Ovary (tissue), 10 donors: Measurements from ENCODE around the gene BHLHA15. TPM values are rescaled to one million over a fixed set of nuclear protein-coding genes. Genes with fewer than 3 reads are reported as not detected.

Experiments used
- DNase-seq, 5 donors: peaks; one replicate each; pipeline ENCODE4 v3.0.0-alpha.2; 2019 to 2020
- H3K27ac ChIP-seq, 2 donors: fragments of 200-600 bp; one replicate each; pipeline versions ENCODE4 v1.5.1 to v1.8.0; 2019 to 2022
- H3K27me3 ChIP-seq: fragments of 200-600 bp; one replicate; pipeline ENCODE4 v1.8.0; 2022
- H3K36me3 ChIP-seq: fragments of 200-600 bp; sonication (generic); one replicate; pipeline ENCODE4 v1.5.1; 2019
- H3K4me1 ChIP-seq: one replicate; pipeline ENCODE4 v1.8.1; 2013; ENCODE audit warnings: mild to moderate bottlenecking, moderate library complexity; ENCODE audit not compliant: insufficient read depth
- H3K4me3 ChIP-seq: fragments of 200-600 bp; sonication (generic); one replicate; pipeline ENCODE4 v1.5.1; 2017
- H3K9me3 ChIP-seq, 2 donors: fragments of 200-600 bp in 1 of 2; sonication (generic) in 1 of 2; one replicate each; pipeline versions ENCODE4 v1.5.1 to v1.8.1; 2013 to 2019; ENCODE audit warnings: mild to moderate bottlenecking in 1 of 2, moderate library complexity in 1 of 2
- EP300 ChIP-seq: sonication (generic); formaldehyde crosslinking; IDR thresholded peaks from one replicate; pipeline ENCODE4 v1.6.1; 2017; ENCODE audit warnings: antibody characterized with exemption
- POLR2A ChIP-seq: fragments of 450-650 bp; IDR thresholded peaks from one replicate; pipeline ENCODE4 v1.6.1; 2017; ENCODE audit warnings: antibody characterized with exemption, mild to moderate bottlenecking, moderate library complexity
- WGBS, 3 donors: extraction: QIAGEN DNeasy Blood & Tissue Kit in 1 of 3; methylation state at CpG; one replicate each; pipeline versions ENCODE4 v1.1.5 to v1.1.7; 2013 to 2017; 5-methylcytosine and 5-hydroxymethylcytosine counted together
- intact Hi-C, 4 donors: fragments of 100-400 bp; cut with DNase I; formaldehyde crosslinking; loops; one replicate each; pipeline versions ENCODE4 v1.11.0 to v1.15.1; 2022 to 2023
- long read RNA-seq, 3 donors: library from polyadenylated mRNA in 2 of 3; unstranded in 2 of 3; transcript quantifications; one replicate each; pipeline ENCODE4 v2.0.0 and lab custom pipeline, GENCODE V29; 2021 to 2026
- polyA plus RNA-seq, 2 donors: library from polyadenylated mRNA; stranded (reverse); fragments of 200-250 nt in 1 of 2; fragments of 350-450 nt in 1 of 2; fragmentation: Illumina TruSeq in 1 of 2; extraction: RNeasy Lipid Tissue Mini Kit (QIAGEN cat#74804) in 1 of 2; gene quantifications; one replicate each; pipeline ENCODE4 v1.2.3, GENCODE V29; 2013 to 2014
- total RNA-seq, 7 donors: library from RNA; depleted of rRNA in 2 of 7; stranded (reverse); fragments of >200 nt in 2 of 7; fragmentation: NEBNext Ultra II Directional in 3 of 7; extraction: Animal tissue kit (Norgen Biotek cat#: 25700) in 3 of 7; gene quantifications; one replicate each; pipeline versions ENCODE4 v1.1.0 to v1.2.4, GENCODE V29; 2016 to 2023
- TF ChIP-seq, protein P1 (sequence below), 3 donors: fragments of 450-650 bp in 2 of 3; fragments of 200-600 bp in 1 of 3; IDR thresholded peaks; one replicate each; pipeline versions ENCODE4 v1.5.1 to v1.8.0; 2016 to 2022; ENCODE audit warnings: antibody characterized with exemption in 3 of 3, mild to moderate bottlenecking in 1 of 3
- donor health status: DM: no; HTN: no; CAD: no; lungs with moderate emphysema.
- donor health status: DM: no; HTN: no; CAD: no.
- donor health status: Bipolar disorder and iron deficiency.
- donor health status: DM: yes; HTN: yes; CAD: no.
- donor health status: DM: no; HTN: no; CAD: no.
- donor health status: DM: yes; HTN: yes; CAD: no.

The BHLHA15 gene
- total RNA-seq (under 1 TPM in 2 of 7 donors, not detected in 5; 0.34 to 0.54 TPM), polyA plus RNA-seq (not detected)
- long read RNA-seq, donor 1: 0 reads
- long read RNA-seq, donor 2: 0 reads
- long read RNA-seq, donor 3: 0 reads

GRCh38 chr7:98211221-98211675, at the start of gene BHLHA15:
BHLHA15 (plus strand) TSS chr7:98211439; CDS start chr7:98212310, 871 bp downstream.
- whole genome bisulfite sequencing, 3 donors: 0 to 4% (median 2%) methylated on average over 4 to 44 of the region's 45 CpGs
- Histone ChIP-seq H3K27me3 (no peaks in the 10 kb centered on the region), H3K36me3 (no peaks in the 10 kb centered on the region), H3K27ac (no peak within 1 kb of the TSS), H3K9me3 (no peaks in the 10 kb centered on the region), H3K4me1 (no peaks in the 10 kb centered on the region), H3K4me3 (no peak within 1 kb of the TSS)
- TF ChIP-seq POLR2A: no peak
- no peak for TF ChIP-seq EP300
- TF ChIP-seq, protein P1, sequence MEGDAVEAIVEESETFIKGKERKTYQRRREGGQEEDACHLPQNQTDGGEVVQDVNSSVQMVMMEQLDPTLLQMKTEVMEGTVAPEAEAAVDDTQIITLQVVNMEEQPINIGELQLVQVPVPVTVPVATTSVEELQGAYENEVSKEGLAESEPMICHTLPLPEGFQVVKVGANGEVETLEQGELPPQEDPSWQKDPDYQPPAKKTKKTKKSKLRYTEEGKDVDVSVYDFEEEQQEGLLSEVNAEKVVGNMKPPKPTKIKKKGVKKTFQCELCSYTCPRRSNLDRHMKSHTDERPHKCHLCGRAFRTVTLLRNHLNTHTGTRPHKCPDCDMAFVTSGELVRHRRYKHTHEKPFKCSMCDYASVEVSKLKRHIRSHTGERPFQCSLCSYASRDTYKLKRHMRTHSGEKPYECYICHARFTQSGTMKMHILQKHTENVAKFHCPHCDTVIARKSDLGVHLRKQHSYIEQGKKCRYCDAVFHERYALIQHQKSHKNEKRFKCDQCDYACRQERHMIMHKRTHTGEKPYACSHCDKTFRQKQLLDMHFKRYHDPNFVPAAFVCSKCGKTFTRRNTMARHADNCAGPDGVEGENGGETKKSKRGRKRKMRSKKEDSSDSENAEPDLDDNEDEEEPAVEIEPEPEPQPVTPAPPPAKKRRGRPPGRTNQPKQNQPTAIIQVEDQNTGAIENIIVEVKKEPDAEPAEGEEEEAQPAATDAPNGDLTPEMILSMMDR (IDR thresholded peaks at IDR 0.05): no peak
- peak in 3 of 5 donors; percentile 17 to 47 (median 35) for DNase-seq
- intact Hi-C loops: no loop called here

GRCh38 chr7:98162758-98163157, 48.5 kb upstream of the BHLHA15 start:
- intact Hi-C loops: loop anchor here in 1 of 4 donors (10.0 kb wide), 1 partner anchor 138 kb away; no protein-coding TSS in a partner anchor
- TF ChIP-seq, protein P1 (IDR thresholded peaks at IDR 0.05): no peak
- no peak for TF ChIP-seq EP300
- no peak for TF ChIP-seq POLR2A
- H3K4me3 ChIP-seq: no peak overlapping the region
- DNase-seq: no peak
- no peaks in the 10 kb centered on the region for H3K27me3 ChIP-seq
- H3K4me1 ChIP-seq: peaks cover 5% of the 10 kb centered on the region
- H3K9me3 ChIP-seq: no peaks in the 10 kb centered on the region
- H3K27ac ChIP-seq: no peak overlapping the region
- no peaks in the 10 kb centered on the region for H3K36me3 ChIP-seq
- 92 to 96% (median 93%) methylated on average over 3 of the region's 3 CpGs for WGBS, 3 donors

DNA sequence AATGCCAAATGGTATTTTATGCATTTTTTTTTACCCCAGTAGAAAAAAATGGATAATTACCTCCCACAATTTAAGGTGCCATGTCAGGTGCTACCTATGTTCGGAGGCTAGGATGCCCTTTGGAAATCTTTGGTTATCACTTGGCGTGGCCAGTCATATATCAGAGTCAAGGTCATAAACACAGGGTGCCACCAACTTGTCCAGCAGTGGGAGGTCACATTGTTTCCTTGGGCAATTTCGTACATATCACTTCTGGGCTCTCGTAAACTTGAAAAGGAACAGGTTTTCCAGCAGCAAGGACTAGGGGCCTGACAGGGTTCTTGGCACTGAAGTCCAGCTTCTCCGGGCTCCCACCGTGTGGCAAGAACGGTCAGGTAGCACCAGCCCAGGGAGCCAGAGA, 48.0 kb upstream of the BHLHA15 start:
- Histone ChIP-seq H3K4me1 (peaks cover 5% of the 10 kb centered on the region), H3K4me3 (no peak overlapping the region), H3K27ac (no peak overlapping the region), H3K27me3 (no peaks in the 10 kb centered on the region), H3K36me3 (no peaks in the 10 kb centered on the region), H3K9me3 (no peaks in the 10 kb centered on the region)
- no peak for DNase-seq
- WGBS, 3 donors: 78 to 80% (median 78%) methylated on average over 7 of the region's 7 CpGs
- TF ChIP-seq, protein P1 (IDR thresholded peaks at IDR 0.05): no peak
- TF ChIP-seq EP300 (no peak), POLR2A (no peak)
- intact Hi-C loops: loop anchor here in 1 of 4 donors (10.0 kb wide), 1 partner anchor 138 kb away; no protein-coding TSS in a partner anchor

DNA sequence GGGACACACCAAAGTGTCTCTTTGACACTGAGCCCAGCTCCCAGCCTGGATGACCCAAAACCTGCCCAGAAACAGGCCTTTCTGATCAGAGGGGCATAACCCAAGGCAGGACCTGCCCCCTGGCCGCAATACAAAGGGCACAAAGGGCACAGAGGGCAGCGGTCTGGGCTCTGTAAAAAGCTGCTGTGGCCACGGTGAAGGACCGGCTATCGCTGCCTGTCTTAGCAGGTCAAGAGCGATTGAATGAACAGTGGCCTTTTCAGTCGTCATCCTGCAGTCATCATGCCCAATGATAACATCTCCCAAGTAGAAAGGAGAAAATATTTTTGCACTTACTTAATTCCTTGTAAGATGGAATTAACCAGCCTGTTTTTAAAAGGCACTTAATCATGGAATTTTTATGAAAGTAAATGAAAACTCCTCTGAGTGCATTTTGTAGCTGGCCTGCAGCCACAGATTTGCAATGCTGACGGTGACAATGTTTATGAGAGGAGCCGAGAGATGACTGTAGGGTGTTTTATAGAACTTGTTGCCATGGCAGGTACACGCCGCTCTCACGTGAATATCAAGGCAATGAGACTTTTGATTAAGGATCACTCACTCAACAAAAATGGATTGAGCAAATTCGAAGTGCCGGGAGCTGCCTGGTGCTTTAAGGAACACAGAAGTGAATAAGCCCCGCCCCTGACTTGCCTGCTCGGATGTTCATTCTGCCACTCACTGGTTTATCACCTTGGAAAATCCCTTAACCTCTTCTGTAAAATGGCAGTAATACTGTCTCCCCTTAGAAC, 47.3 kb upstream of the BHLHA15 start:
- intact Hi-C loops: loop anchor here in 1 of 4 donors (10.0 kb wide), 1 partner anchor 139 kb away; no protein-coding TSS in a partner anchor
- DNase-seq: no peak
- Histone ChIP-seq H3K4me3 (no peak overlapping the region), H3K36me3 (no peaks in the 10 kb centered on the region), H3K27me3 (no peaks in the 10 kb centered on the region), H3K4me1 (peaks cover 5% of the 10 kb centered on the region), H3K9me3 (no peaks in the 10 kb centered on the region), H3K27ac (no peak overlapping the region)
- WGBS, 3 donors: 75 to 82% (median 79%) methylated on average over 16 of the region's 16 CpGs
- TF ChIP-seq POLR2A (no peak), EP300 (no peak)
- TF ChIP-seq, protein P1 (IDR thresholded peaks at IDR 0.05): no peak
